Endodermal cell (in vitro differentiated cells): ENCODE data around the gene TTC23L. TPM values are rescaled to one million over a fixed set of nuclear protein-coding genes. Genes with fewer than 3 reads are reported as not detected.
A peak's percentile ranks its signal among the peaks of the same experiment; 100 is the strongest.

Source experiments
- DNase-seq: peaks from one replicate; pipeline ENCODE4 v3.0.0-alpha.2; 2017
- H3K27ac ChIP-seq: 2 replicates; pipeline ENCODE4 v1.5.1; 2013; ENCODE audit warnings: mild to moderate bottlenecking, low read depth, low read length, moderate library complexity
- H3K27me3 ChIP-seq: 2 replicates; pipeline ENCODE4 v1.6.1; 2013; ENCODE audit warnings: mild to moderate bottlenecking, low read length, moderate library complexity; ENCODE audit not compliant: insufficient read depth, control insufficient read depth, poor library complexity, severe bottlenecking
- H3K36me3 ChIP-seq: 2 replicates; pipeline ENCODE4 v1.7.0; 2013; ENCODE audit warnings: mild to moderate bottlenecking, low read length, moderate library complexity; ENCODE audit not compliant: control insufficient read depth, insufficient read depth
- H3K4me1 ChIP-seq: one replicate; pipeline ENCODE4 v1.7.0; 2013; ENCODE audit warnings: low read length; ENCODE audit not compliant: control insufficient read depth, insufficient read depth
- H3K4me3 ChIP-seq: 2 replicates; pipeline ENCODE4 v1.5.1; 2013; ENCODE audit warnings: mild to moderate bottlenecking, low read length, moderate library complexity
- H3K9ac ChIP-seq: 2 replicates; pipeline ENCODE4 v1.6.1; 2013; ENCODE audit warnings: mild to moderate bottlenecking, low read length, moderate library complexity; ENCODE audit not compliant: poor library complexity, severe bottlenecking; ENCODE audit errors: extremely low read depth
- H3K9me3 ChIP-seq: 2 replicates; pipeline ENCODE4 v1.6.1; 2013; ENCODE audit warnings: mild to moderate bottlenecking, low read length, moderate library complexity; ENCODE audit not compliant: control insufficient read depth
- H3K27ac Mint-ChIP-seq: 2 replicates; pipeline ENCODE4 v1.8.0; 2020; ENCODE audit warnings: mixed read lengths
- H3K27me3 Mint-ChIP-seq: 2 replicates; pipeline ENCODE4 v1.8.0; 2021; ENCODE audit warnings: mild to moderate bottlenecking, mixed read lengths; ENCODE audit not compliant: insufficient read depth
- H3K36me3 Mint-ChIP-seq: 2 replicates; pipeline ENCODE4 v1.8.0; 2020; ENCODE audit warnings: low read depth, mixed read lengths
- H3K4me1 Mint-ChIP-seq: 2 replicates; pipeline ENCODE4 v1.8.0; 2020; ENCODE audit warnings: mixed read lengths
- H3K4me3 Mint-ChIP-seq: 2 replicates; pipeline ENCODE4 v1.8.0; 2020; ENCODE audit warnings: mild to moderate bottlenecking, moderate library complexity, mixed read lengths
- H3K9me3 Mint-ChIP-seq: 2 replicates; pipeline ENCODE4 v1.8.0; 2020; ENCODE audit warnings: mild to moderate bottlenecking, mixed read lengths
- WGBS, 2 experiments: methylation state at CpG; one replicate each; pipeline versions ENCODE4 v1.1.5 to v1.1.7; 2013; ENCODE audit warnings: missing lambda C conversion rate in 2 of 2, mixed read lengths in 1 of 2; ENCODE audit not compliant: insufficient coverage in 1 of 2, insufficient read length in 1 of 2; 5-methylcytosine and 5-hydroxymethylcytosine counted together
- total RNA-seq, 2 donors: library from RNA; stranded (reverse); fragmentation: NEBNext Ultra II Directional in 1 of 2; extraction: Animal tissue kit (Norgen Biotek cat#: 25700) in 1 of 2; gene quantifications; 2 replicates in 1 of 2; 3 replicates in 1 of 2; pipeline ENCODE4 v1.2.1, GENCODE V29; 2021
- TF ChIP-seq, protein P1 (sequence below): fragments of 200-600 bp; sonication (generic); conservative IDR thresholded peaks from 2 replicates; pipeline ENCODE4 v1.5.0; 2021; ENCODE audit warnings: antibody characterized with exemption, mild to moderate bottlenecking

Gene TTC23L
- total RNA-seq, 2 donors from 2014 or later: 0.95 to 3.0 TPM

DNA sequence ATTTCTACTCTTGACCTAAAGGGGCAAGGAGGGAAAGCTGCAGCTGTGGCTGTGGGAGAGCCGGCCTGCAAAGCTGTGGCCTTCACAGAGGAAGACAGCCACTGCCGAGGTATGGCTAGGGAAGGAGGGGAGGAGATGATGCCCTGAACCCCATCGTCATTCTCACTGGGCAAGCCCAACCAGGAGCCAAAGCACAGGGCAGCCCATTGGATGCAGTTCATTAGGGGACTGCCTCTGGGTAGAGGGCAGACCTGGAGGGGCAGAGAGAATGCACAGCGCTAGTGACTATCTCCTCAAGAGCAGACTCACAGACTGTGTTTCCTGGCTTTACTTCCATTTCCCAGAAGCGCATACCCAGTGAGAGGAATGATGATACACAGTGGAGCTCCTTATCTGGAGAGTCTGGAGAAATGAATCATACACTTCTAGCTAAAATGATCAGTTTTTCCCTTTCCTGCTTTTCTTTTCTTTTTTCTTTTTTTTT is 47.2 kb upstream of the TTC23L start:
- H3K36me3 Mint-ChIP-seq: peaks cover 20% of the 10 kb centered on the region
- WGBS, 2 experiments: 90 to 96% methylated on average over 4 to 5 of the region's 5 CpGs
- peak; percentile 53 for DNase-seq
- H3K9me3 Mint-ChIP-seq: peaks cover 10% of the 10 kb centered on the region
- H3K36me3 ChIP-seq: peaks cover 10% of the 10 kb centered on the region
- no peak overlapping the region for H3K27ac ChIP-seq
- H3K27ac Mint-ChIP-seq: no peak overlapping the region
- H3K9me3 ChIP-seq: peaks cover 13% of the 10 kb centered on the region
- H3K4me3 ChIP-seq: no peak overlapping the region
- no peak overlapping the region for H3K4me3 Mint-ChIP-seq
- H3K4me1 Mint-ChIP-seq: no peaks in the 10 kb centered on the region
- no peaks in the 10 kb centered on the region for H3K4me1 ChIP-seq
- H3K27me3 ChIP-seq: no peaks in the 10 kb centered on the region
- H3K9ac ChIP-seq: no peak overlapping the region
- TF ChIP-seq, protein P1, sequence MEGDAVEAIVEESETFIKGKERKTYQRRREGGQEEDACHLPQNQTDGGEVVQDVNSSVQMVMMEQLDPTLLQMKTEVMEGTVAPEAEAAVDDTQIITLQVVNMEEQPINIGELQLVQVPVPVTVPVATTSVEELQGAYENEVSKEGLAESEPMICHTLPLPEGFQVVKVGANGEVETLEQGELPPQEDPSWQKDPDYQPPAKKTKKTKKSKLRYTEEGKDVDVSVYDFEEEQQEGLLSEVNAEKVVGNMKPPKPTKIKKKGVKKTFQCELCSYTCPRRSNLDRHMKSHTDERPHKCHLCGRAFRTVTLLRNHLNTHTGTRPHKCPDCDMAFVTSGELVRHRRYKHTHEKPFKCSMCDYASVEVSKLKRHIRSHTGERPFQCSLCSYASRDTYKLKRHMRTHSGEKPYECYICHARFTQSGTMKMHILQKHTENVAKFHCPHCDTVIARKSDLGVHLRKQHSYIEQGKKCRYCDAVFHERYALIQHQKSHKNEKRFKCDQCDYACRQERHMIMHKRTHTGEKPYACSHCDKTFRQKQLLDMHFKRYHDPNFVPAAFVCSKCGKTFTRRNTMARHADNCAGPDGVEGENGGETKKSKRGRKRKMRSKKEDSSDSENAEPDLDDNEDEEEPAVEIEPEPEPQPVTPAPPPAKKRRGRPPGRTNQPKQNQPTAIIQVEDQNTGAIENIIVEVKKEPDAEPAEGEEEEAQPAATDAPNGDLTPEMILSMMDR: no peak
- H3K27me3 Mint-ChIP-seq: no peaks in the 10 kb centered on the region

DNA sequence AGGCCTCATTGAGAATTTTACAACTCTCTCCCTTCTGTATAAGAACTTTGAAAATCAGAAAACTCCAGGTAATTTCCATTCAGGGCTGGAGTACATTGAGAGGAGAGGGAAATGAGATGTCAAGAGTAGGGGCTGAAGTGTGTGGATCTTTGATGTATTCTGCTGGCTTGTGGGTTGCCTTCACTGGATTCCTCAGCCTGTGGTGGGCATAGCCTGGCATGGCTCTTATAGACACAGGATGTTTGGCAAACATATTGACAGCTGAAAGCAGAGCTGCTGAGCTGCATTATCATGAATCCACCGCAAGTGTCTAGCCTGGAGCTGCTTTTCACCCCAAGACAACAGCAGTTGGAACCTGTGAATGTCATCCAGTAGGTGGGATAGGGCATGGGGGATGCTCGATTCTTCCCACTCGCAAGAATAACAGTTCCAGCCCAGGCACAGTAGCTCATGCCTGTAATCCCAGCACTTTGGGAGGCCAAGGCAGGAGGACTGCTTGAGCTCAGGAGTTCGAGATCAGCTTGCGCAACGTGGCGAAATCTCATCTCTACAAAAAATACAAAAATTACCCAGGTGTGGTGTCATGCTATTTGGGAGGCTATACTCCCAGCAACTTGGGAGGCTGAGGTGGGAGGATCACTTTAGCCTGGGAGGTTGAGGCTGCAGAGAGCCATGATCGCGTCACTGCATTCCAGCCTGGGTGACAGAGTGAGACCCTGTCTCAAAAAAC is 36.0 kb upstream of the TTC23L start:
- 87 to 100% methylated on average over 1 to 9 of the region's 9 CpGs for WGBS, 2 experiments
- Histone ChIP-seq H3K4me1 (no peaks in the 10 kb centered on the region), H3K27ac (no peak overlapping the region), H3K36me3 (peaks cover 54% of the 10 kb centered on the region), H3K9ac (no peak overlapping the region), H3K27me3 (no peaks in the 10 kb centered on the region), H3K4me3 (no peak overlapping the region), H3K9me3 (no peaks in the 10 kb centered on the region)
- Mint-ChIP-seq H3K36me3 (peaks cover 64% of the 10 kb centered on the region), H3K9me3 (no peaks in the 10 kb centered on the region), H3K4me3 (no peak overlapping the region), H3K27me3 (no peaks in the 10 kb centered on the region), H3K27ac (no peak overlapping the region), H3K4me1 (peaks cover 4% of the 10 kb centered on the region)
- TF ChIP-seq, protein P1: no peak
- DNase-seq: no peak

DNA sequence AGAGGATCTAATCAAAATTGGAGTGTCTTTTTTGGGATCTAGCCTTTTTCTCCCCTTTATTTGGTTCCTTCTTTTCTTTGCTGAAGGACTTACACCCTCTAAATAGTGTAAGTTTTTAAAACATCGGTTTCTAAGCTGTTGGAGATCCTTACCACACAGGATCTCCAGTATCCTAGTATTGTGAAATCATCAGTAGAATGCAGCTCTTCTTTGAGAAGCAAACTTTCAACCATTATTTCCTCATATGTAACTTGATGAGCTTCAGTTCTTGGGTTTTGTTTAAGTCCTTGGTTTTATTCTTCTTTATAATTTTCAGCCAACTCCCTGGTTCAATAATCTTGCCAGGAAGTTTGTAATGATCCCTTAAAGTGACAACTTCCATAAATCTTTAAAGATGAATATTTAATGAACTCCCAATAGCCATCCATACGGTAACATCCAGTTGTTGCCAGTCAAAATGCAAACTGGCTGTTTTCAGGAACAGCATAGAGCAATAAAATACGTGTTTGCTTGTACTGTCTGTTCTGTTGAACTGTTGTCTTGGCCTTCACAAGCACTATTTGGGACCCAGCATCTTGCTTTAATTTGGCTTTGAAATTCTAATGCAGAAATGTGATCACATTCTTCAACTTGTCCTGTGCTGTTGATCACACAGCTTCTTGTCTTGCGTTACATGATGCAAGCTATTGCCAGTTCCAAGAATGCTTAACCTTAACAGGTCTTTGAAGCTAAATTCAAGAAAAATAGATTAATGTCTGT is 34.8 kb upstream of the TTC23L start:
- Histone ChIP-seq H3K4me1 (no peaks in the 10 kb centered on the region), H3K36me3 (peaks cover 52% of the 10 kb centered on the region), H3K27ac (no peak overlapping the region), H3K9me3 (no peaks in the 10 kb centered on the region), H3K4me3 (no peak overlapping the region), H3K9ac (no peak overlapping the region), H3K27me3 (no peaks in the 10 kb centered on the region)
- 92 to 95% methylated on average over 2 to 4 of the region's 4 CpGs for WGBS, 2 experiments
- Mint-ChIP-seq H3K27me3 (no peaks in the 10 kb centered on the region), H3K4me1 (peaks cover 4% of the 10 kb centered on the region), H3K36me3 (peaks cover 55% of the 10 kb centered on the region), H3K27ac (no peak overlapping the region), H3K9me3 (no peaks in the 10 kb centered on the region), H3K4me3 (no peak overlapping the region)
- DNase-seq: no peak
- TF ChIP-seq, protein P1: no peak
